Loucy (cell line): ENCODE results near the gene RGS19.
"Not testable (repeated sequence)": the region's sequence is repeated elsewhere in the genome, so short reads cannot be mapped to it uniquely, and the experiment has no call there.

Experiments used
- H2AFZ ChIP-seq: fragments of 200-600 bp; sonication (generic); 2 replicates; pipeline ENCODE4 v1.6.0; 2016; ENCODE audit warnings: antibody characterized with exemption, mild to moderate bottlenecking, low read length, moderate library complexity
- H3F3A ChIP-seq: fragments of 200-600 bp; 2 replicates; pipeline ENCODE4 v1.6.0; 2016; ENCODE audit warnings: antibody characterized with exemption, low read depth, mild to moderate bottlenecking
- H3K27me3 ChIP-seq: fragments of 200-600 bp; sonication (generic); 2 replicates; pipeline ENCODE4 v1.6.1; 2014; ENCODE audit warnings: low read length, mild to moderate bottlenecking; ENCODE audit not compliant: insufficient read depth, poor library complexity, severe bottlenecking
- H3K36me3 ChIP-seq: fragments of 200-600 bp; sonication (generic); 2 replicates; pipeline ENCODE4 v1.6.1; 2016; ENCODE audit warnings: low read length; ENCODE audit not compliant: insufficient read depth
- H3K4me1 ChIP-seq: fragments of 200-600 bp; sonication (generic); 2 replicates; pipeline ENCODE4 v1.5.1; 2014; ENCODE audit warnings: low read length, mild to moderate bottlenecking; ENCODE audit not compliant: insufficient read depth, poor library complexity, severe bottlenecking
- H3K4me2 ChIP-seq: fragments of 200-600 bp; sonication (generic); 2 replicates; pipeline ENCODE4 v1.6.0; 2014; ENCODE audit warnings: antibody characterized with exemption, low read length, low read depth, mild to moderate bottlenecking; ENCODE audit not compliant: poor library complexity, severe bottlenecking
- H3K4me3 ChIP-seq: fragments of 200-600 bp; sonication (generic); 2 replicates; pipeline ENCODE4 v1.5.1; 2014; ENCODE audit warnings: low read length, mild to moderate bottlenecking, mixed read lengths; ENCODE audit not compliant: poor library complexity, severe bottlenecking
- H3K79me2 ChIP-seq: fragments of 200-600 bp; sonication (generic); 2 replicates; pipeline ENCODE4 v1.6.1; 2014; ENCODE audit warnings: low read length; ENCODE audit not compliant: insufficient read depth
- H3K9ac ChIP-seq: fragments of 200-600 bp; sonication (generic); 2 replicates; pipeline ENCODE4 v1.6.0; 2014; ENCODE audit warnings: mild to moderate bottlenecking, low read depth, low read length, moderate library complexity; ENCODE audit not compliant: poor library complexity, severe bottlenecking
- H3K9me2 ChIP-seq: fragments of 200-600 bp; sonication (generic); replicated peaks from 2 replicates; pipeline ENCODE4 v1.6.1; 2016; ENCODE audit warnings: low read depth, low read length, mixed read lengths
- H3K9me3 ChIP-seq: fragments of 200-600 bp; sonication (generic); 2 replicates; pipeline ENCODE4 v1.6.1; 2014; ENCODE audit warnings: mild to moderate bottlenecking, antibody characterized with exemption, low read length, low read depth; ENCODE audit not compliant: insufficient read depth
- H4K20me1 ChIP-seq: fragments of 200-600 bp; sonication (generic); 2 replicates; pipeline ENCODE4 v1.6.0; 2014; ENCODE audit warnings: antibody characterized with exemption, low read length, mild to moderate bottlenecking; ENCODE audit not compliant: insufficient read depth, poor library complexity, severe bottlenecking
- CTCF ChIP-seq: fragments of 200-600 bp; sonication (generic); conservative IDR thresholded peaks from 2 replicates; pipeline ENCODE4 v1.5.1; 2014; ENCODE audit warnings: mild to moderate bottlenecking, antibody characterized with exemption, low read length
- EZH2phosphoT487 ChIP-seq: fragments of 200-600 bp; IDR thresholded peaks from 2 replicates; pipeline ENCODE4 v1.6.1; 2018; ENCODE audit warnings: antibody characterized with exemption, mild to moderate bottlenecking, moderate library complexity, borderline replicate concordance

Gene RGS19

GRCh38 chr20:64091340-64091739 lies 12.0 kb upstream of the RGS19 start:
- Histone ChIP-seq H3K4me1 (no peaks in the 10 kb centered on the region), H3K4me2 (no peak overlapping the region), H2AFZ (no peak overlapping the region), H3K9me3 (no peaks in the 10 kb centered on the region), H3F3A (no peaks in the 10 kb centered on the region), H3K9ac (no peak overlapping the region), H3K4me3 (no peak overlapping the region), H3K9me2 (no peaks in the 10 kb centered on the region), H3K79me2 (no peaks in the 10 kb centered on the region), H3K36me3 (no peaks in the 10 kb centered on the region), H4K20me1 (no peaks in the 10 kb centered on the region), H3K27me3 (no peaks in the 10 kb centered on the region)
- TF ChIP-seq CTCF (no peak), EZH2phosphoT487 (no peak)

- H3K9me2 ChIP-seq, result no peaks in the 10 kb centered on the region
- H3K79me2 ChIP-seq, result no peaks in the 10 kb centered on the region
- no peak overlapping the region for H3K4me2 ChIP-seq
- no peaks in the 10 kb centered on the region for H4K20me1 ChIP-seq
- no peak overlapping the region for H3K4me3 ChIP-seq
- no peaks in the 10 kb centered on the region for H3K4me1 ChIP-seq
- no peaks in the 10 kb centered on the region for H3F3A ChIP-seq
- no peaks in the 10 kb centered on the region for H3K36me3 ChIP-seq
- no peaks in the 10 kb centered on the region for H3K27me3 ChIP-seq
- no peak overlapping the region for H2AFZ ChIP-seq
- no peak overlapping the region for H3K9ac ChIP-seq
- no peaks in the 10 kb centered on the region for H3K9me3 ChIP-seq
- TF ChIP-seq EZH2phosphoT487 (no peak), CTCF (no peak)
These were observed 10.8 kb upstream of the RGS19 start for GRCh38 chr20:64090165-64090564.

GRCh38 chr20:64088586-64088985 lies 9.3 kb upstream of the RGS19 start:
- not testable (repeated sequence) for H3F3A ChIP-seq, H3K4me3 ChIP-seq, H3K9ac ChIP-seq, H3K9me2 ChIP-seq, H3K36me3 ChIP-seq, H3K4me1 ChIP-seq, H3K9me3 ChIP-seq, H3K79me2 ChIP-seq, H3K4me2 ChIP-seq, H3K27me3 ChIP-seq, H2AFZ ChIP-seq, H4K20me1 ChIP-seq

- H3K4me1 ChIP-seq, result peaks cover 14% of the 10 kb centered on the region
- H3K9me3 ChIP-seq, H3K79me2 ChIP-seq, H4K20me1 ChIP-seq, H2AFZ ChIP-seq, H3K4me3 ChIP-seq, H3K27me3 ChIP-seq, H3K9ac ChIP-seq, H3K4me2 ChIP-seq, H3K9me2 ChIP-seq, H3F3A ChIP-seq, H3K36me3 ChIP-seq: not testable (repeated sequence)
These were observed 8.0 kb upstream of the RGS19 start for GRCh38 chr20:64087226-64087825.
